Measurements from ENCODE around the gene ARID5A.

ARID5A gene

DNA sequence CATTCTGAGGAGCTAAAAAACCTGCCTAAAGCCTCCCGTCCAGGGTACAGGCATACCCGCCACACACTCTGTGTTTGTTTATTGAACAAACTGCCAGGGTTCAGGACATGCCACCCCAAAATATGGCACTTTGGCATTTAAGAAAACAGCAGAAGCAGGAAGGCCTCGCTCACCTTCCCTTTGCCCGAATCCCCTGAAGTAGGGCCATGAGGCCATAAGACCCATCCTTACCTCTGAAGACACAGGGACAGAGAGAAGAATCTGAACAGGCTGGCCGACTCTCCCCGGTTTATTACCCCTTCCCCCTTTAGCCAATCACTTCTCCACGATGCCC lies 29.7 kb upstream of the ARID5A start:
- no peak for DNase-seq

DNA sequence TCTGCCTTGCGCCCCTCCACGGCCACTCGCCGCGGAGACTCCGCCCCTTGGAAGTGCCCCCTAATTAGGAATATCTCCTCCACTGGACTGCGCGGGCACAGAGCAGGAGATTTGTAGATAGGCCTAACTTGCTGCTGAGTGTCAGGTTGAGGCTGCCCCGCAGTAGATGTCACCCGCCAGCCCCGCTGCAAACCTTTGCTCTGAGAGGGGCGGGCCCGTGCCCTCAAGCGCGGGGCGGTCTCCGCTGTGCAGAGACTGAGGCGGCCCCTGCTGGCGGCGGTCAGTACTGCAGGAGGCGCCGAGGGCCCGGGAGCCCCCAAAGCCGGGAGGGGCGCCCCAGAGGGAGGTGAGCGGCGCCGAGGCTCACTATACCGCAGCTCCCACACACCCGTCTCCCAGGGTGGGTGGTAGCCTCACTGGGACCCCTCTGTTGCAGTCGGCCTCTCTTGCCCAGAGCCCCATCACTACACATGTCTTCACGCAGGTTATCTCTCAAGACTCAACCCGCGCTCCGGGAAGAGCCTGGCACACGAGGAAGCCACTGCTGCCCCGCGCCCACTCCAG lies 28.5 kb upstream of the ARID5A start:
- peak; percentile 40 to 82 for DNase-seq

DNA sequence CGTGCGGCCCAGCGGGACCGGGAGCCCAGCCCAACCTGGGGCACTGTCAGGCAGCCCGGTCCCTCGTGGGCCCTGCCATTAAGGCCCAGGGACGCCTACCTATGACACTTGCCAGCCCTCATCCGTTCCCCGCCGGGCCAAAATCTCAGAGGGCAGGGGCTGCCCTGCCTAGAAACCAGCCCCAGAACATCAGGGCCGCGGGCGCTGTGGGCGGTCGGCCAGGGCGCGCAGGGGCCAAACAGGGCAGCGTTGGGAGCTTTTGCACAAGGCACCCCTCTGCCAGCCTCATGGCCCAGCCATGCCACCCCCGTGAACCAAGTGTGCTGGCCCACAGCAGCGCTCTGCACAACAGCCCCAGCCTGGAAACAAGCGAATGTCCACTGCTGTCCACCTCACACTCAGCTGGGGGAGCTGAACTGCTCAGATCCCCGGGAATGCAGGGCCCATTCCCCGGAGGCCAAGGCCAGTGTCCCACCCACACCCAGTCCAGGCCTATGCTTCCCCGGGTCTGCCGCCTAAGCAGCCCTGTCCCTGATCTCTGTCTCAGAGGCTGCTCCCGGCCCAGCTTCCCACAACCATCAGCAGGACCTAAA lies 27.9 kb upstream of the ARID5A start:
- no peak for DNase-seq

DNA sequence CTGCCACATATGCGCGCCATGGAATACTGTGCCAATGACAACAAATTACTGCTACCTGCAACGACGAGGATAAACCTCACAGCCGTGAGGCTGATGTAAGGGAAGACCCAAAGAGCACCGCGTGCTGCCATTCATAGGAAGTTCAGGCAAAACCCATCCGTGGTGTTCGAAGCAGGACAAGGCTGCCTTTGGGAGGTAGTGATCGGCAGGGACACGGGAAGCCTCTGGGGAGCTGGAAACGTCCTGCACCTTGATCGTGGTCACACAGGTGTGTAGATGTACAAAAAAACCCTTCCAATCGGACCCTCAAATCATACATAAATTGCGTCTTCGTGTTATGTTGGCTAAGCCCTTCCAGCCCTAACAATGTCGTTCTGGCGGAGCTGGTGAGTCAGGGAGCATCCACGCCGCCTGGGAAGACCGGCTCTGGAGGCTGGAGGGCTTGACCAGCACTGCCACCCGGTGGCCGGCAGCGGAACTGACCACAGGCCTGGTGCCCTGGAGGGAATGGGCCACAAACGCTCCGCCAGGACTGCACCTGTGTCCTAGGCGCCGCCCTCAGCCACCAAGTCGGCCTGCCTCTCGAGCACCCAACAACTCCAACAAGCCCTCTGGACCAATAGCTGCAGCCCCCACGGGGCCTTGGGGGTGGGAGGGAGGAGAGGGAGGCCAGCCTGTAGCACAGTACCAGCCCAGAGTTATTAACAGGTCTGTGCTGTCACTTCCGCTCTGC lies 27.3 kb upstream of the ARID5A start:
- peak; percentile 70 to 96 for DNase-seq

DNA sequence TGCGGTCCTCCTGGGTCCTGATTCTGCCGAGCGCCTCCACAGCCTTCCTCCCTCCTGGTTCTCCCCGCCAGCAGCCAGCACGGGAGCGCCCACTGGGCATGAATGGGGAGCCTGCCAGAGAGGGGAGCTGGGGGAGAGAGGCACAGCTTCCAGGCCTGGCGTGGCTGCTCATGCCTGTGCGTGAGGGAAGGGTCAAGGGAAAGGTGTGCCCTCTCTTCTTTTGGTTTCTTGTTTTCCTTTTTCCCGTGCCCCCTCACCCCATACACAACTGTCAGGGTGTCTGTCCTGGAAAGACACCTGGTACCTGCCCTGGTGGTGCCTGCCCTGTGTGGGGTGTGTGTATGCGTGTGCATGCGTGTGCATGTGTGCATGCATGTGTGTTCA lies 26.7 kb upstream of the ARID5A start:
- no peak for DNase-seq

DNA sequence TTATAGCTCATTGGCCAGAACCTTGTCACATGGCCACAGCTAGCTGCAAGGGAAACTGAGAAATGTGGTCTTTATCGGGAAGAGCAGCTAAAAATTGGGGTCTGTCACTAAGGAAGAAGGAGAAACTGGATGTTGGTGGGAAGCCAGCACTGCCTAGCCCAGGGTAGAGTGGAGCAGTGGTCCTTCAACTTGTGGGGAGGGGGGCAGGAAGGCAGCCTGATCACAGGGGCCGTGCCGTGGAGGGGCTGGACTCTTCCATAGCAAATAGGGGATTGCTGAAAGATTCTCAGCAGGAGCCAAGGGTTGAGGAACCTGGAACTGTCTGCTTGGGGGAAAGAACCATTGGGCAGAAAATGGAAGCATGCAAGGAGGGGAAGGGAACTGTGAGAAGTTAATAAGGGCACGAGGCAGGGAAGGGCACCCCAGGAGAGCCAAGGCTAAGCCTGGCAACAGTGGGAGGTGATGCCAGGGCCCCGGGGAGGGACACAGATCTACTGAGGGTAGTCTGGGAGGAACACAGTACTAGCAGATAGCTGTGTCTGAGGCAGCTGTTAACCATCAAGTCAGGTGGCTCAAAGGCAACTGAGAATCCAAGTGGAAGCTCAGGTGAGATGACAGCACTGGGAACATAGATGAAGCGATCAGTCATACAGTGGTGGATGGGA lies 25.5 kb upstream of the ARID5A start:
- no peak for DNase-seq

DNA sequence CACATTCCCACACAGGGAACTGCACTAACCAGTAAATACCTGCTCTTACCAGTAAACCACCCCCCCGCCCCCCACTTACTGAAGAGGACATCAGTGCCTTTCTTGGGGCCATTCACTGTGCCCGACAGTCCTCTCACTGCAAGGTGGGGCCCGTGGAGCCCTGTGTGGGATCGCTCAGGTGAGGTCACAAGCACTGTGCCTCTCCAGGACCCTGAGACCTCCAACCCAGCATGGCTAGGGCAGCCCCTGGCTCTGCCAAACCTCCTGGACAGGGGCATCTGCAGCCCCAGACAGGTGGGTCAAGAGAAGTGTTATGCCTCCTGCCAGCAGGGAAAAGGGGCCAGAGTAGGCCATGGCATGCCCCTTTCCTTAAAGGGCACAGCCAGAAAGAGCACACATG lies 24.7 kb upstream of the ARID5A start:
- no peak for DNase-seq

DNA sequence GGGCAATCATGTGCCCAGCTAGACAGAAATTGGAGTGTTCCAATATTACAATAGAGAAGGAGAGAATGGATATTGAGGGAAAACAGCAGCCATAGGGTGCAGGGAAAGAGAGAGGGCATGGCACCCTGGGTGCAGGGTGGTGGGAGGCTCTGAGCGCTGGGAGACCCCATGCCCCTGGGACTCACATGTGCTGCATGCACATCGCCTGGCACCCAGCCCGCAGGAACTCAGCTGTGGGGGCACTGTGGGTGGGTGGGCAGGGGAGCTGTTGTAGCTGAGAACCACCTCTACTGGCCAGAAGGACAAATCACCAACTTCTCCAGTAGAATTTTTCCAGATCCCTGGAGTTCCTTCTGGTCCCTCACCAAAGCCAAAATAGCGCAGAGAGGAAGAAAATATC lies 24.2 kb upstream of the ARID5A start:
- no peak for DNase-seq

DNA sequence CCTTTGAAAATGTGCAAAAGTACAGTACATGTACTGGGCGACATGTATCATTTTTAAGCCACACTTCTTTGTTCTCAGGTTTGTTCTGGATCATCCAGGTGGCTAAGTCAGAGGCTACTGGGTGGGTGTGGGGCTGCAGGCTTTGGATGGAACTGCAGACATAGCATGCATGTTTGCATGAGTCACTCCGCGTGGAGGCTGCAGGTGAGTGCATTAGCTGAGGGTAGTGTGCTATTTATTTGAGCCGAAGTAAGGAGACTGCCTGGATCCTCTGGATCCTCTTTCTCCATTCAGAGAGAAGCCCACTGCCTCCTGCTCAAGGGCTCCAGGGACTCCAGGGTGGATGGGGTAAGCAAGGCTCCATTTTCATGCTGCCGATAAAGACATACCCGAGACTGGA lies 22.0 kb upstream of the ARID5A start:
- DNase-seq, result no peak

DNA sequence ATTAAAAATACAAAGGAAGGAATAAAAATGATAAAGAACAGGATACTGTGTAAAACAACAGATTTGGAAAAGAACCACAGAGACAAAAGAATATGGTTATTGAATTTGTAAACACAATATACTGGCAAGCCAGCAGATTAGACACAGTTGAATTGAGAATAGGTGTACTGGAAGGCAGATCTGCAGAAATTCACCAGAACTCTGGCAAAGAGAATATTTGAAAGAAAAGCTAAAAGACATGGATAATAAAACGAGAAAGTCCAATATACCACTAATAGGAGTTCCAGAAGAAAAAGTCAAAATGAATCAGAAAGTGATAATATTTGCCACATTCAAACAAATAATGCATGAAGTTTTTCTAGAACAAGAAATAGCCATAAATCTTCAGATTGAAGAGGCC lies 19.5 kb upstream of the ARID5A start:
- DNase-seq, result no peak

DNA sequence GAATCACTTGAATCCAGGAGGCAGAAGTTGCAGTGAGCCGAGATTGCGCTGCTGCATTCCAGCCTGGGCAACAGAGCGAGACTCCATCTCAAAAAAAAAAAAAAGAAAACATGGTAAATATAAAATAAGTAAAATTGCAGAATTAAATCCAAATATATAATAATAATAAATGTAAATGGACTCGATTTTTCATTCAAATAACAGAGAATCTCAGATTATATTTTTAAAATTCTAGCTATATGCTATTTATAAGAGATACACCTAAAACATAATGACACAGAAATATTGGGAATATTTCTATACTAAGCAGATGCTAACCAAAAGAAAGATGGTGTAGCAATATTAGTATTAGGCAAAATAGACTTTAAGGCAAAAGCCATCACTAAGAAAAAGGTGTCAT lies 16.3 kb upstream of the ARID5A start:
- DNase-seq, result no peak

DNA sequence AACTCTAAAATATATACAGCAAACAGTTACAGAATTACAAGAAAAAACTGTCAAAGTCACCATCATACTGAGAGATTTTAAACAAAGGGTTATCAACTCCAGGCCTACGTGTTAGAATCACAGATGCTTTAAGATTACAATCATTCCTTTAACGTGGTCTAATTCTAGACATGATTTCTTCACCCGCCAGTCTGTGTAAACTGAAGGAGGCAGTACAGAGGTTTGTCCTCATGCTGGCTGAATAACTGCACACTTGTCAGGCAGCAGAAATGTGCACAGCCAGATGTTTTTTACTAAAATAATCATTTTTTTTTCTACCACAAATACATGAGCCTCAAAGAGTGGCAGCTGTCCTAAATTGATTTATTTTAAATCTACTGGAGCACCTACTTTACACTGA lies 15.9 kb upstream of the ARID5A start:
- DNase-seq, result no peak

DNA sequence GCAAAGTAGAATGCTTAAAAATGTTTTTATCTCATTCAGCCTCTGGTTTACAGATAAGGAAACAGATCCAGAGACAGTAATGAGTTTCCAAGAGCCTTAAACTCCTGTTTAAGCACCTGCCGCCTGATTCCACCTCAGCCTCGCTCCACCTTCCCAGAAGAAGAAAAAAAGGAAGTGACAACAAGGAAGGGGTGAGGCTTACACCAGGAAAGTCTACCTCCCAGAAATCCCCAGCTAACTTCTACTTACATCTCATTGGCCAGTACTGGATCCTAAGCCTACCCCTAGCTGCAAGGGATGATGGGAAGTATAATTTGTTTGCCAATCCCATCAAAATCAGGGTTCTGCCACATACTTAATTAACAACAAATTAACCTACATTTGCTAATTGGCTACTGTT lies 15.3 kb upstream of the ARID5A start:
- DNase-seq, result no peak

DNA sequence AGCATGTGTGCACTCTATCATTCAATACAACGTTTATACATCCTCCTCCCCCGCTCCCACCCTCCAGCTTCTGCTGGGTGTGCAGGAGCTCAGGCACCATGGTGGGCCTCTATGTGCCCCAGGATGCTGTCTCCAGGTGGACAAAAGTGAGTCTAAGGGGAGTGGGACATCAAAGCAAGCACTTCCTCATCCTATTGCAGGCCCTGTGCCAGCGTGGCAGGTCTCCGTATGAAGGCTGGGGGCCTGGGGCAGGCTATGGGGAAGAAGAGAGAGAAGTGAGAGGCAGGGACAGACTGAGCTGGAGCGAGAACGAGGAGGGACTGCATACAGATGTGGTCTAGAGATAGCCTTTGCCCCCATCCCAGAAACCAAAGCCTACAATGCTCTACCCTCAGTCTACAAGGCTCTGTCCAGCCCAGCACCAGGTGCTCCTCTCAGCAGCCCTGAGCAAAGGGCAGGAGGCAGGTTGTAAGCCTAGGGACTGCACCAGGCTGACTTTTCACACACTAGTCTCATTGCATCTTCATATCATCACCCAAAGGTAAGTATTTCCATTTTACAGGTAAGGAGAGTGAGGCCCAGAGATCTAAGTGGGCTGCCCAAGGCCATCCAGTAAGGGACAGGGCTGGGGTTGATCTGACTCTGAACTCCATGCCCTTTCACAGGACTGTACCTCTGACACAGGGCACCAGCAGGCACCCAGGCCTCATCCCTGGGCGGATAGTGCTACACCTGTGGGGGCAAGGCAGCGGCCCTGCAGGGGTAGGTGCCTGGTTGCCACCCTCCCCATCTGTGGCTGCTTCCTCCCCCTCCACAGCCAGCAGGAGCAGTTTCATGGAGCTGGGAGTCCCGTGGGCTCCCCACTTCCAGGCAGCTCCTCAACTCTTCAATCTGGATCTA lies 14.0 kb upstream of the ARID5A start:
- DNase-seq, result no peak

DNA sequence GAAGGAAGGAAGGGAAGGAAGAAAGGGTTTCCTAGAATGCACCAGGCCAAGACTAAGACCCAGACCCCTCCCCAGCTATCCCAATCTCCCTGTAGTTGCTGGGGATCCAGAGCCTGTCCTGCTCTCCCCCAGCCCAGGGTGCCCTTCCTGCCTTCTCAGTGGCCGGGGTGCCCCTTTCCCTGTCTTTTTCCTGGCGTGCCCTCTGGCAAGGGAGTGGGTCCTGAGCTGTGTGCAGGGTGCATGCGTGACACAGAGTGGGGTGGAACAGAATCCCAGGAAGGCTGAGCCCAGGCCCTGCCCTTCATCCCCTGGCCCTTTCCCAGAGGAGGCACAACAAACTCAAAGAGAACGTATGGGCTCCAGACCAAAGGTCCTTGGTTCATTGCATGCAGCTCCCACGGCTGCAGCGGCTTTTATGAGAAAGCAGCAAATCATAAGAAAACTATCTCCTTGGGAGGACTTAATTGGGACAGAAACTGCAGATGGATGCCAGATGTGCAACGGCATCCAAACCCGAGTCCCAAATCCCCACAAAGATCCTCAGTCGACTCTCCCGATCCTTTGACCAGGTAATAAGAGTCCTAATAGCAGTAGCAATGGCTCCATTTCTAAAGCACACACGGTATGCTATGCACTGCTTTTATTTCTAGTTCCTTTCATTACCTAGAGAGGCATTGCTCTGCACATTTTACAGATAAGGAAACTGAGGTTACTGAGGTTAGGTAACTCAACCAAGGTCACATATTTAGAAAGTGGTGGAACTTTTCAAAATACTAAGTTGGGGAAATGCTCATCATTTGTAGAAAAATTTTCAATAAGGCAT lies 12.7 kb upstream of the ARID5A start:
- no peak for DNase-seq

DNA sequence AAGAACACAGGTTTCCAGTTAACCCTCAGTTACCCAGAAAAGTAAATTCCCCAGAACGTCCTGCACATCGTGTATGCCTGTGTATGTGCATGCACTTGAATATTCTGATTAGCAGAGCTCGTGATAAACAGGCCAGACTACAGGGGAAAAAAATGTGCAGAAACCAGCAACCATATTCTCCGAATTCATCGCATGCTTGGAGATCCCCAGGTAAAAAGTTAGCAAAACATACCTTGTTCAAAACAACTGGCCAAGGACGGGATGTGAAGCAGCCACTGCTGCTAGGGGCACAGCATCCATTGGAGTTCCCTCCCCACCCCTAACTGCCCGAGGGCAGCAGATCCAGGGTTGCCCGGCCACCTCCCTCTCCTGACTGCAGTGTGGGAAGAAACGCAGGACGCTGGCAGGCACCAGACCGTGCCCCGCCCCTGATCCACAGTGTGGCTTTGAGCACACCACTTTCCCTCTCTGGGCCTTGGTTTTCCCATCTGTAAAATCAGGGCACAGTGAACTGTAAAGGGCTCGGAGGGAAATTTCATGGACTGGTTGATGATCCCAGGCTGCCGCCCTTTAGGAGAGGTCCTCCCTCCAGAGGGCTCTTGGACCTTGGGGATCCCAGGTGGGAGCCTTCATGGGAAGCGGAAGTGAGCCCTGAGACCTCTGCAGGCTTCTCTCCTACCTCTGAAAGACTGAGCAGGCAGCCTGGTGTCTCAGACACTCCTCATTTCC lies 11.9 kb upstream of the ARID5A start:
- DNase-seq, result no peak

DNA sequence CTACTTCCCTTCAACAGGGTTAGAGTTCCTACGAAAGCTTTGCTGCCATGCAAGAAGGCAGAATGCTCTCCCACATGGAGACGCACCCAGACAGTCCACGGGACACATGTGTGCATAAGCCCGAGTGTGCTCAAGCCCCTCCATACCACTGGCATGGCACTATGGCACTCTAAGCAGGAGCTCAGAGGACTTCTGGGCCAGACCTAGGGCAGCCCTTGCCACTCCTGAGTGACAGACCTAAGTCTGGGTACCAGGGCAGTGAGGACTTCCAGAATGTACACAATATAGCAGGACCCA lies 11.4 kb upstream of the ARID5A start:
- DNase-seq, result no peak

DNA sequence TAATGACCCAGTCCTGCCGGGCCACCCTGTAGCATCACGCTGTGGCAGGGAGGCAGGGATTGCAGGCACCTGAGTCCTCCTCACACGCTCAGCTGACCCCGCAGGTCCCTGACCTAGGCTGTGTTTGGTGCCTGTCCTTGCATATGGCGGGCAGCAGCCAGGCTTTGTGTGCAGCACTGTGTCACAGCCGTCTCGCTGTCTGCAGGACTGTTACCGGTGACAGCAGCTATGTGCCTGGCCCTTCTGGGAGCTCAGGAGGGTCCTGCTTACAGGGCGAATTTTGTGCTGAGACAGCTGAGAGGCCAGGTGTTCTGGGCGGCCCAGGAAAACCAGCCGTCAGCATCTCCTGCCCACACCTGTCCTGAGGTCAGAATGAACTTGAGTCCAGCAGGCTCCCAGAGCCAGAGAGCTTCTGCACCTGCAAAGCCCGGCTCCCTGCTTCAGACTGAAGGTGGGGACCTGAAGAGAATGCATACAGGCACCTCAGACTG lies 10.4 kb upstream of the ARID5A start:
- no peak for DNase-seq

DNA sequence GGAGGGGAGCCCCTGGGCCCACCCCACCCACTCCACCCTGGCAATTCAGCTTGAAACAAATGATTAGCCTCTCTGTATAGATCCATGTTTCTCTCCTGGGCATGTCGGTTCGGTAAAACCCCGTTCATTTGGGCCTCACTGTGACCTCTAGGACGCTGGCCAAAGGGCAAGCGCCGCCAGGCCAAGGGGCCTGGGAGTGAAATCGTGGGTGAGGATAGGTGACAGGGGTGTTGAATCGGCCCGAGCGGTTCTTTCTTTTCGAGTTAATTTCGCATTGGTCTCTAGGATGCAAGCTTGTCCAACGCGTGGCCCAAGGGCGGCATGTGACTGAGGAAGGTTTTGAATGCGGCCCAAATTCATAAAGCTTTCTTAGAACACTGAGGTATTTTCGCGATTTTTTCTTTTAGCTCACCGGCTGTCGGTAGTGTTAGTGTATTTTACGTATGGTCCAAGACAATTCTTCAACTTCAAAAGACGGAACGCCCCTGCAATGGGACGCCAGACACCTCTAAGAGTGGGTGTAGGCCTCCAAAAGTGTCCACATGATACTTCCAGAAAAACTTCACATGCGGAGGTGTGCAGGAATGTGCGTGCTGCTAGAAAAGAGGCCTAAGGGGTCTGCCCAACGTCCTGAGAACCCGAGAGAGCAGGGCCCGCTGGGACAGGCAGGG lies 9.8 kb upstream of the ARID5A start:
- DNase-seq, result no peak

DNA sequence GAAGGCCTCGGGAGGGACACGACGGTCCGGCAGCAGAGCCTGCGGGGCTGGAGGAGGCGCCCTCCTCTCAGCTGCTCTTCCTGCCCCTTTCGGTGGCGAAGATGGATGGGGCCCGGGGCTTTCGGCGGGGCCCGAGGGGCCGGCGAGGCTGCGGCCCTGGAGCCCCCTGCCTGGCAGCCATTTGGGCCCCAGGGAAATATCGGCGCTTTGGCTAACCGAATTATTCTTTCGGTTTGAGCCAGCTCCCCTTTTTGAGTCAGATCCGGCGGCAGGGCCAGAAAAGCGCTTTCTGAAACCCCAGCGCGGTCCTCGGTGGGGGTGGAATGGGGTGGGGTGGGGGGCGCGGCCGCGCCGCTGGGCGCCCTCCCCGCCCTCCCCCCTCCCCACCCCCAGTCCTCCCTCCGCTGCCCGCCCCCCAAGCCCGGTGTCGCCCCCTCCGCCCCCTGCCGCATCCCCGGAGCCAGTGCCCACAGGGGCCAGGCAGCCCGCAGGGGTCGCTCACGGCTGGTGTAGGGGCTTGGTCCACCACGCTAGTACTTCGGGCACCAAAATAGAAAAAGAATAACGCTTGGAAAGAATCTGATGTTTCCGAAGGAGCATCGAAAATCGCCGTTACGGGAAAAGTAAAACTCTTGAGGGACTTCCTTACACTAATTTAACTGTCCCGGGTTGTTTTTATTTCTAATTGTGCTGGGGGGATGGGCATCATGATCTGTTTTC lies 9.1 kb upstream of the ARID5A start:
- peak; percentile 25 to 49 for DNase-seq

Data from inflammatory macrophage treated with lipopolysaccharide for 1 hour (primary cell).